Endothelial cell of umbilical vein (primary cell): ENCODE measurements around the gene UBE2S. TPM values are rescaled to one million over a fixed set of nuclear protein-coding genes. Genes with fewer than 3 reads are reported as not detected.

ENCODE experiments used
- BruUV-seq: library from RNA; stranded (reverse); fragments of 400-500 nt; replicated peaks from 2 replicates; lab custom pipeline; 2021; lab: Mats Ljungman, UMichigan
- CTCF ChIA-PET: fragments of 300-600, 350-600 bp; sonication (Branson Sonifier 250); formaldehyde crosslinking; loops from one replicate; lab custom pipeline; 2021; ENCODE audit warnings: antibody characterized with exemption, inconsistent platforms; lab: Charles Lee
- POLR2A ChIA-PET: fragments of 300-600, 350-600 bp; sonication (Branson Sonifier 250); formaldehyde crosslinking; loops from one replicate; lab custom pipeline; 2021; ENCODE audit warnings: antibody characterized with exemption, inconsistent platforms; lab: Charles Lee
- DNase-seq: peaks from one replicate; pipeline ENCODE4 v3.0.0-alpha.2; 2011; ENCODE audit warnings: low read depth, low spot score
- FAIRE-seq: peaks from 2 replicates; lab custom pipeline; 2011; peaks lifted over from hg19 to GRCh38; lab: Jason Lieb, UNC
- H2AFZ ChIP-seq: 2 replicates; pipeline ENCODE4 v1.6.0; 2012; ENCODE audit warnings: low read depth, low read length, control low read depth, inconsistent platforms
- H3K27ac ChIP-seq: 2 replicates; pipeline ENCODE4 v1.5.1; 2011; ENCODE audit warnings: low read depth, mild to moderate bottlenecking, control low read depth, low read length, moderate library complexity; ENCODE audit not compliant: insufficient read depth
- H3K27me3 ChIP-seq, 2 experiments: 2 replicates each; pipeline versions ENCODE4 v1.6.0 to v1.6.1; 2011; ENCODE audit warnings: low read length in 2 of 2, mixed read lengths in 1 of 2; ENCODE audit not compliant: control insufficient read depth in 2 of 2, insufficient read depth in 2 of 2
- H3K36me3 ChIP-seq, 2 experiments: 2 replicates in 1 of 2; 3 replicates in 1 of 2; pipeline ENCODE4 v1.5.1; 2011; ENCODE audit warnings: low read length in 2 of 2, mild to moderate bottlenecking in 1 of 2, moderate library complexity in 1 of 2; ENCODE audit not compliant: control insufficient read depth in 2 of 2, insufficient read depth in 2 of 2; ENCODE audit errors: extremely low read depth in 1 of 2
- H3K4me1 ChIP-seq: 3 replicates; pipeline ENCODE4 v1.5.1; 2011; ENCODE audit warnings: mild to moderate bottlenecking, low read length; ENCODE audit not compliant: control insufficient read depth, insufficient read depth; ENCODE audit errors: extremely low read depth
- H3K4me2 ChIP-seq: 2 replicates; pipeline ENCODE4 v1.6.1; 2011; ENCODE audit warnings: low read length, control low read depth, mixed read lengths; ENCODE audit not compliant: insufficient read depth
- H3K4me3 ChIP-seq, 3 experiments: fragments of 200-600 bp in 1 of 3; sonication (generic), shearing (Covaris generic) in 1 of 3; replicated peaks in 1 of 3; 2 replicates each; pipeline ENCODE4 v1.5.1; 2011 to 2016; ENCODE audit warnings: control low read depth in 3 of 3, low read length in 3 of 3, mild to moderate bottlenecking in 2 of 3, inconsistent platforms in 1 of 3, low read depth in 1 of 3, moderate library complexity in 1 of 3; ENCODE audit not compliant: insufficient read depth in 1 of 3
- H3K79me2 ChIP-seq: 2 replicates; pipeline ENCODE4 v1.6.0; 2012; ENCODE audit warnings: low read length, inconsistent platforms; ENCODE audit not compliant: control insufficient read depth, insufficient read depth
- H3K9ac ChIP-seq: replicated peaks from 2 replicates; pipeline ENCODE3; 2011; ENCODE audit warnings: low read length, control low read depth; ENCODE audit not compliant: insufficient read depth; ENCODE audit errors: extremely low read depth
- H3K9me1 ChIP-seq: replicated peaks from 3 replicates; pipeline ENCODE4 v1.6.0; 2011; ENCODE audit warnings: mild to moderate bottlenecking, low read length; ENCODE audit not compliant: control insufficient read depth, insufficient read depth; ENCODE audit errors: extremely low read depth
- H3K9me3 ChIP-seq: replicated peaks from 2 replicates; pipeline ENCODE4 v1.5.1; 2012; ENCODE audit warnings: low read length, inconsistent platforms; ENCODE audit not compliant: control insufficient read depth, insufficient read depth
- H4K20me1 ChIP-seq: replicated peaks from 2 replicates; pipeline ENCODE3; 2011; ENCODE audit warnings: mild to moderate bottlenecking, low read length; ENCODE audit not compliant: control insufficient read depth, insufficient read depth; ENCODE audit errors: extremely low read depth
- EZH2 ChIP-seq: IDR thresholded peaks from 2 replicates; pipeline ENCODE4 v1.6.1; 2012; ENCODE audit warnings: borderline replicate concordance, low read depth, mild to moderate bottlenecking, moderate library complexity, low read length, inconsistent platforms; ENCODE audit not compliant: severe bottlenecking
- FOS ChIP-seq: IDR thresholded peaks from 2 replicates; pipeline ENCODE4 v1.6.1; 2011; ENCODE audit warnings: mild to moderate bottlenecking, low read length, moderate library complexity, borderline replicate concordance; ENCODE audit not compliant: insufficient read depth
- GATA2 ChIP-seq: IDR thresholded peaks from 2 replicates; pipeline ENCODE4 v1.7.0; 2011; ENCODE audit warnings: low read depth, mild to moderate bottlenecking, moderate library complexity, mixed read lengths, low read length; ENCODE audit not compliant: insufficient read length, insufficient read depth
- JUN ChIP-seq: IDR thresholded peaks from 2 replicates; pipeline ENCODE4 v1.6.1; 2011; ENCODE audit warnings: borderline replicate concordance, low read depth; ENCODE audit not compliant: insufficient read length, insufficient read depth
- MAX ChIP-seq: IDR thresholded peaks from 2 replicates; pipeline ENCODE4 v1.6.1; 2011; ENCODE audit not compliant: insufficient read depth, insufficient read length
- MYC ChIP-seq: IDR thresholded peaks from one replicate; pipeline ENCODE4 v1.6.1; 2011; ENCODE audit warnings: mild to moderate bottlenecking, low read depth, low read length
- POLR2A ChIP-seq: IDR thresholded peaks from 2 replicates; pipeline ENCODE4 v1.6.1; 2012; ENCODE audit warnings: low read depth, mild to moderate bottlenecking, control low read depth, low read length
- POLR2AphosphoS5 ChIP-seq: IDR thresholded peaks from 2 replicates; pipeline ENCODE4 v1.6.1; 2012; ENCODE audit warnings: low read depth, mild to moderate bottlenecking, control low read depth, low read length, moderate library complexity; ENCODE audit not compliant: insufficient read depth
- dilution Hi-C: fragments of 300-500 bp; cut with MboI; formaldehyde crosslinking; loops from one replicate; pipeline ENCODE4 v1.15.0; 2019; ENCODE audit warnings: low sequenced_read_pairs; ENCODE audit not compliant: extremely low pct_ligation_motif_present
- intact Hi-C: fragments of 100-400 bp; cut with micrococcal nuclease; formaldehyde crosslinking; loops from one replicate; pipeline ENCODE4 v1.10.0; 2022
- polyA plus RNA-seq, 4 experiments: library from polyadenylated mRNA; depleted of rRNA in 3 of 4; stranded (reverse) in 3 of 4; unstranded in 1 of 4; fragments of >200 nt; gene quantifications; 2 replicates each; pipeline versions ENCODE4 v1.2.1 to v1.2.3, GENCODE V29; 2011 to 2012; ENCODE audit warnings: missing spikeins in 1 of 4
- total RNA-seq: library from RNA; stranded (reverse); gene quantifications from 2 replicates; pipeline ENCODE4 v1.2.3, GENCODE V29; 2021
- TF ChIP-seq, protein P1 (sequence below), 2 donors: IDR thresholded peaks; 1 replicate in 1 of 2; 2 replicates in 1 of 2; pipeline ENCODE4 v1.5.1; 2011; ENCODE audit warnings: low read length in 2 of 2, mild to moderate bottlenecking in 2 of 2, moderate library complexity in 2 of 2, control low read depth in 1 of 2, inconsistent platforms in 1 of 2, low read depth in 1 of 2; ENCODE audit not compliant: insufficient read depth in 1 of 2; ENCODE audit errors: extremely low read depth in 1 of 2

Gene UBE2S
- total and polyA plus RNA-seq, 2 donors (not counting 3 experiments of a cell fraction or from before 2014, with no cell fraction given): 183 to 257 TPM

- CTCF ChIA-PET: no interaction called here
Observed at GRCh38 chr19:55435020-55435419, 27.4 kb upstream of the UBE2S start.

More at GRCh38 chr19:55435020-55435419, 27.4 kb upstream of the UBE2S start:
- Histone ChIP-seq H3K36me3 (no peaks in the 10 kb centered on the region), H3K4me3 (no peak overlapping the region), H3K79me2 (no peaks in the 10 kb centered on the region), H3K27me3 (peaks cover 6 to 9% of the 10 kb centered on the region in 2 experiments), H3K9me3 (no peaks in the 10 kb centered on the region), H3K4me2 (no peak overlapping the region), H3K9ac (no peak overlapping the region), H2AFZ (no peak overlapping the region), H3K27ac (no peak overlapping the region), H3K4me1 (no peaks in the 10 kb centered on the region), H4K20me1 (no peaks in the 10 kb centered on the region), H3K9me1 (no peaks in the 10 kb centered on the region)
- POLR2A ChIA-PET: interaction anchor here (0.7 kb wide), 1 partner anchor 138 kb away, joined by 3 read pairs; no protein-coding TSS in a partner anchor
- no peak for FAIRE-seq
- no TSS peak for BruUV-seq
- DNase-seq: no peak
- dilution Hi-C loops (no loop called here), intact Hi-C loops (no loop called here)
- TF ChIP-seq JUN (no peak), MYC (no peak), FOS (no peak), POLR2A (no peak), POLR2AphosphoS5 (no peak), GATA2 (no peak), EZH2 (no peak), MAX (no peak)
- TF ChIP-seq, protein P1, sequence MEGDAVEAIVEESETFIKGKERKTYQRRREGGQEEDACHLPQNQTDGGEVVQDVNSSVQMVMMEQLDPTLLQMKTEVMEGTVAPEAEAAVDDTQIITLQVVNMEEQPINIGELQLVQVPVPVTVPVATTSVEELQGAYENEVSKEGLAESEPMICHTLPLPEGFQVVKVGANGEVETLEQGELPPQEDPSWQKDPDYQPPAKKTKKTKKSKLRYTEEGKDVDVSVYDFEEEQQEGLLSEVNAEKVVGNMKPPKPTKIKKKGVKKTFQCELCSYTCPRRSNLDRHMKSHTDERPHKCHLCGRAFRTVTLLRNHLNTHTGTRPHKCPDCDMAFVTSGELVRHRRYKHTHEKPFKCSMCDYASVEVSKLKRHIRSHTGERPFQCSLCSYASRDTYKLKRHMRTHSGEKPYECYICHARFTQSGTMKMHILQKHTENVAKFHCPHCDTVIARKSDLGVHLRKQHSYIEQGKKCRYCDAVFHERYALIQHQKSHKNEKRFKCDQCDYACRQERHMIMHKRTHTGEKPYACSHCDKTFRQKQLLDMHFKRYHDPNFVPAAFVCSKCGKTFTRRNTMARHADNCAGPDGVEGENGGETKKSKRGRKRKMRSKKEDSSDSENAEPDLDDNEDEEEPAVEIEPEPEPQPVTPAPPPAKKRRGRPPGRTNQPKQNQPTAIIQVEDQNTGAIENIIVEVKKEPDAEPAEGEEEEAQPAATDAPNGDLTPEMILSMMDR (IDR thresholded peaks at IDR 0.05; ENCODE audit: extremely low read depth in 1 of 2, insufficient read depth in 1 of 2, low read depth in 1 of 2, low read length in 2 of 2): no peak
